M059J (cell line): ENCODE data around the gene RNU5B-1. TPM values are rescaled to one million over a fixed set of nuclear protein-coding genes. Genes with fewer than 3 reads are reported as not detected.

Experiments used
- DNase-seq: peaks from one replicate; pipeline ENCODE4 v3.0.0-alpha.2; 2012; ENCODE audit warnings: low read depth
- total RNA-seq: library from RNA; depleted of rRNA; stranded (reverse); fragments of >200 nt; shearing (Covaris generic); gene quantifications from 2 replicates; pipeline ENCODE4 v1.2.3, GENCODE V29; 2014

The RNU5B-1 gene
- total RNA-seq, 1 experiment from 2014 or later, result not detected

DNA sequence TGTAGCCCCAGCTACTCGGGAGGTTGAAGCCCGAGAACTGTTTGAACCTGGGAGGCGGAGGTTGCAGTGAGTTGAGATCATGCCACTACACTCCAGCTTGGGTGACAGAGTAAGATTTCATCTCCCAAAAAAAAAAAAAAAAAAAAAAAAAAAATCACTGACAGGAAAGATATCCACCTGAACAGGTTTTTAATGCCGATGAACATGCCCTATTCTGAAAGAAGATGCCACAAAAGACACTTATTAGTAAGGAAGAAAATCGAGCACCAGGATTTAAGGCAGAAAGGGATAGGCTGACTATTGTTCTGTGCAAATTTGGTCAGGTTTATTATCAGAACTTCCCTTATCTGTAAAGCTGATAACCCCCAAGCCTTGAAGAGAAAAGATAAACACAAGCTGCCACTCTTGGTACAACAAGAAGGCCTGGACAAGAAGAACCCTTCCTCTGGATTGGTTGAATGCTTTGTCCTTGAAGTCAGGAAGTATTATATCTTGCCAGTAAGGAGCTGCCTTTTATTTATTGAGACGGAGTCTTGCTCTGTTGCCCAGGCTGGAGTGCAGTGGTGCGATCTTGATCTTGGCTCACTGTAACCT lies 15.1 kb upstream of the RNU5B-1 start:
- DNase-seq, result no peak

DNA sequence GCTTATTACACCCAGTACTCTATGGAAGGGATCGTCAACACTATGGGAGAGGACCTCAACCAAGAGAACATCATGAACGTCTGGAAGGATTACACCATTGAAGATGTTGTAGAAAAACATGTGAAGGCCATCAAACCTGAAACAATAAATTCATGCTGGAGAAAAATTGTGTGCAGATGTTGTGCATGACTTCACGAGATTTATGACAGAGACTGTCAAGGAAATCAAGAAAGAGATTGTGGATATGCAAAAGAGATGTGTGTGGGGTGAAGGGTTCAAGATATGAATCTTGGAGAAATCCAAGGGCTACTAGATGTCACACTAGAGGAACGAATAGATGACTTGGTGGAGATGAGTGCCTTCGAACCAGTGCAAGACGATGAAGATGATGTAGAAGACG lies 14.2 kb upstream of the RNU5B-1 start:
- no peak for DNase-seq

DNA sequence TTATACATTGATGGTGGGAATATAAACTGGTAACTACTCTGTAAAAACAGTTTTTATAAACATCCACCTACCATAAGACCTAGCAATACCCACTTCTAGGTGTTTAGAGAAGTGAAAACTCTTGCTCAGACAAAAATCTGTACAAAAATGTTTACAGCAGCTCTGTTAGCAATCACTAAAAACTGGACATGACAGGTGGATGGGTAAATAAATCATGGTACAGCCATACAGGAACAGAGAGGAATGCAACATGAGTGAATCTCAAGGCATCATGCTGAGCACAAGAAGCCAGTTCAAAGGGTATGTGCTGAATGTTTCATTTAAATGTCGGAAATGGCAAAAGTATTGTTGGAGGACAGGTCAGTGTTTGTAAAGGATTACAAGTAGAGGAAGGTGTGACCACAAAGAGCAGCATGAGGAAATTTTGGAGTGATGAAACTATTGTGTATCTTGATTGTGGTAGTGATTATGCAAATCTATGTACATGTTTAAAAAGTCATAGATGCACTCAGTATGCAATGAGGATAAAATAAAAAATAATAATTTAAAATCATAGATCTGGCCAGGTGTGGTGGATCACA lies 11.4 kb upstream of the RNU5B-1 start:
- no peak for DNase-seq

DNA sequence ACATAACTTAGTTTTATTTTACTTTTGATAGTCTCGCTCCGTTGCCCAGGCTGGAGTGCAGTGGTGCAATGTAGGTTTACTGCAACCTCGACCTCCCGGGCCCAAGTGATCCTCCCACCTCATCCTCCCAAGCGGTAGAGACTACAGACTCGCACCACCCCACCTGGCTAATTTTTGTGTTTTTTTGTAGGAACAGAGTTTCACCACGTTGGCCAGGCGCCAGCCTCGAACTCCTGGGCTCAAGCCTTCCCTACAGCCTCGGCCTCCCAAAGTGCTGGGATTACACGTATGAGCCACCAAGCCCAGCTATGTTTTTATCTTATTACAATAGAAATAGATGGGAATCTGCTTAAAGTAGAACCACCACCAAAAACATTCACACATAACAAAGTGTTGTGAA lies 5.7 kb upstream of the RNU5B-1 start:
- no peak for DNase-seq

DNA sequence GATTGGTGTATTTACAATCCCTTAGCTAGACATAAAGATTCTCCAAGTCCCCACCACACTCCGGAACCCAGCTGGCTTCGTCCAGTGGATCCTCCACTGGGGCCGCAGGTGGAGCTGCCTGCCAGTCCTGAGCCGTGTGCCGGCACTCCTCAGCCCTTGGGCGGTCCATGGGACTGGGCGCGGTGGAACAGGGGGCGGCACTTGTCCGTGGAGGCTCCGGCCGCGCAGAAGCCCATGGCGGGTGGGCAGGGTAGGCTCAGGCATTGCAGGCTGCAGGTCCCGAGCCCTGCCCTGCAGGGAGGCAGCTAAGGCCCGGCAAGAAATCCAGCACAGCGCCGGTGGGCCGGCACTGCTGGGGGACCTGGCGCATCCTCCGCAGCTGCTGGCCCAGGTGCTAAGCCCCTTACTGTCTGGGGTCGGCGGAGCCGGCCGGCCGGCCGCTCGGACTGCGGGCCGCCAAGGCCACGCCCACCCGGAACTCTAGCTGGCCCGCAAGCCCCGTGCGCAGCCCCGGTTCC lies 3.5 kb upstream of the RNU5B-1 start:
- DNase-seq, result no peak

DNA sequence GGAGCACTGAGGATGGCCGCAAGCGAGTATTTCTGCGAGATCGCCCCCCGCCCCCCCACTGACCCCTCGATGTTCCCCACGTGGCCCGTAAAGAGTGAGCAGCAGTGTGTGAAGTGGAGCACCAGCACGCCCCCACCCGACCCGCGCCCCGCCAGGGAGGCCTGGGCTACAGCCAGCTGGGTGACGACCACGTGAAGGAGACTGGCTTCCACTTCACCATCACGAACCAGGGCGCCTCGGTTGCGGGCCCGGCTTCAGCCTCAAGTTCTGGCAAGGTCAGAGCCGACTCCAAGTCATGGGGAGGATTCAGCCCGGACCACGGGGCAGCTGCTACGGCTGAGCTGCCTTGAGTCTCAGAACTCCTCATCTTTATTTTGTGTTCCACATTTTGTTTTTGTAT lies 2.4 kb upstream of the RNU5B-1 start:
- DNase-seq, result no peak

DNA sequence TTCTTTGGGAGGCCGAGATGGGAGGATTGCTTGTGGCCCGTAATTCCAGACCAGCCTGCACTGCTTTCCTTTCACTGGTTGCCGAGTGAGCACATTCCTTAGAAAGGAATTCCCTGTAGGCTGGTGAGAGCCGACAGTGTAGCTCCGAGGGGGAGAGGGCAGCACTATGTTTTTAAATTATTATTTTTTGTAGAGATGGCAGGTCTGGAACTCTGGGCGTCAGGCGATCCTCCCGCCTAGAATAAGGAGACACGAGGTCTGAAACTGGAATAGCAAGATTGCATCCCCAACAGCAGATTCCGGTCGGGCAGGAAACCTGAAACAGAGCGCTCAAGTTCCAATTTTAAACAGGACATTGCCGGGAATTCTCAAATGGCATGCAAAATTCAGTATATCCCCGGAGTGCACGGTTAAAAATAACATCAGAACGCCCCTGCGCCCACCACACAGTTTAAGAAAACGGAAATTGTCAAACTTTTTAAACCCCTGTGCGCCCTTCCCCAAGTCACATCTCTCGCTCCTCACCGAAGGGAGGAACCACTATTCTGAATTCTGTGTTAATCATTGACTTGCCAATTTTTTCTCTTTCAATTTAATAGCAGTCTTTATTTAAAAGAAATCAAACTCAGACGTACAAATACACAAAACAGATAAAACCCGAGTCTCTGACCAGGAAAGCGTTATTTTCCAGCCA lies 643 bp upstream of the RNU5B-1 start:
- peak; percentile 53 for DNase-seq

DNA sequence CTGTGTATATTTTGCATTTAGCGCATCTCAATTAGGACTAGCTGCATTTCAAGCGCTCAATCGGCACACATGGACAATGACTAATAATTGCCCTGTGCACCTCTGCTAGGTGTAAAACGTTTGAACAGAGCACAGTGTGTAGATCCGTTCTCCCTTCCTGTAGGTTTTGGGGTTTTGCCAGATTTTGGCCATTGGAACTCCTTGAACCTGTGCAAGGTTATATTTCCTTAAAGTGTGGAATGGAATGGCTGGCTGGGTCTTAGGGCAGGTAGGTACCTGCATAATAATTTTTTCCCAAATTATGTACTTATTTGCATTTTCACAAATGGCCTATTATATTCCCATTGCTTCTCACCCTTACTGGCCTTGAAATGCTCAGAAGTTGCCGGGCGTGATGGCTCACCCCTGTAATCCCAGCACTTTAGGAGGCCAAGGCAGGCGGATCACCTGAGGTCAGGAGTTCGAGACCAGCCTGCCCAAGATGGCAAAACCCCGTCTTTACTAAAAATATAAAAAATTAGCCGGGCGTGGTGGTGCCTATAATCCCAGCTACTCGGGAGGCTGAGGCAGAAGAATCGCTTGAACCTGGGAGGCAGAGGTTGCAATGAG lies 777 bp downstream of the RNU5B-1 start:
- DNase-seq, result no peak

DNA sequence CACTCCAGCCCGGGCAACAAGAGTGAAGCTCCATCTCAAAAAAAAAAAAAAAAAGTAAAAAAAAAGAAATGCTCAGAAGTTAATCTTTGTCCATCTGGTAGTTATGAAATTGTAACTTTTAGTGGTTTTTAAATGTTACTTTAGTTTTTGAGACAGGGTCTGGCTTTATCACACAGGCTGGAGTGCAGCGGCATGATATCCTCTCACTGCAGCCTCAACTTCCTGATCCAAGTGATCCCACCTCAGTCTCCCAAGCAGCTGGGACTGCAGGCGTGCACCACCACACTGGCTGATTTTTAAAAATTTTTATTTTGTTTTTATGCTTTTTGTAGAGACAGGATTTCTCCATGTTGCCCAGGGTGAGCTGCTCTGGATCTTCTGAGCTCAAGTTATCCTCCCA lies 1.3 kb downstream of the RNU5B-1 start:
- no peak for DNase-seq

DNA sequence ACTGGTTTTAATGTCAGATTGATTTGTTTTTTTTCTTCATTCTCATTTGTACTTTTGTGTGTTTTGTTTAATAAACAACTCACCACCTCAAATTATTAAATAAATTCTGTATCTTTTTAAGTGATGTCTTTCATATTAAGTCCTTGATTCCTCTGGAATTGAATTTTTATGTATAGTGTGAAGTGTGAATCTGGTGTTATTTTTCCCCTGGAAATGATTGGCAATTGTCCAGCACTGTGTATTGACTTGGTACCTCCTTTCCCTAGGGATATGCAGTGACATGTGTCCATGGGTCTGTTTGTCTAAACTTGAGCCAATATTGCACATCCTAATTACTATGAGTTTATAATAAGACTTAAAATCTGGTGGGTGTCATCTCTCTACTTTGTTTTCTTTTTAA lies 2.1 kb downstream of the RNU5B-1 start:
- no peak for DNase-seq

DNA sequence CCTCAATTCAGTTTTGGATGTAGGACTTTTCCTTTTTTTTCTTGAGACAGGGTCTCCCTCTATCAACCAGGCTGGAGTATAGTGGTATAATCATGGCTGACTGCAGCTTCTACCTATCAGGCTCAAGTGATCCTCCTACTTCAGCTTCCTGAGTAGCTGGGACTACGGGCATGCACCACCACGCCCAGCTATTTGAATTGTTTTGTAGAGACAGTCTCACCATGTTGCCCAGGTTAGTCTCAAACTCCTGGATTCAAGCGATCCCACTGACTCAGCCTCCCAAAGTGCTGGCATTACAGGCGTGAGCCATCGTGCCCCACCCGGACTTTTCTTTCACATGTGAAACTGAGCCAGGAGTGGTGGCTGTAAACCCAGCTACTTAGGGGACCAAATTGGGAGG lies 3.5 kb downstream of the RNU5B-1 start:
- no peak for DNase-seq

DNA sequence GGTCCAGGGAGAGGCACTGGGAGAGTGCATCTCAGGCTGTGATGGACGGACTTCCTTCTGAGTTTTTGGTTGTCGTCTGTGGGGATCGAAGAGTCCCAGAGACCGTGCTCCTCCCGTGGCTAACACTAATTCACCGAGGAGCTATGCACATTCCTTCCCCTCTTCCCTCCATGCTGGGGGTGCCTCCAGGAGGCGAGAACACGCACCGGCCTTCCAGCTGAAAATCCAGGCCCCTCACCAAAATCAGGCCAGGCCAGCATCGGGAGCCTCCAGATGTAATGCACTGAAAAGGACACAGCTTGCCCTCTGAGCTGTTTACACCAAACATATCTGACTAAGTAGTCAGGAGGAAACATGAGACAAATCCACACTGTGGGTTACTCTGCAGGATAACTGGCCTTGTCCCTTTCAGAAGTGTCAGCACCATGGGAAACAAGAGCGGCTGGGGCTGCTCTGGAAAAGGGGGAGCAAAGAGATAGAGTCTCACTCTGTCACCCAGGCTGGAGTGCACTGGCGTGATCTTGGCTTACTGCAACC lies 5.5 kb downstream of the RNU5B-1 start:
- no peak for DNase-seq

DNA sequence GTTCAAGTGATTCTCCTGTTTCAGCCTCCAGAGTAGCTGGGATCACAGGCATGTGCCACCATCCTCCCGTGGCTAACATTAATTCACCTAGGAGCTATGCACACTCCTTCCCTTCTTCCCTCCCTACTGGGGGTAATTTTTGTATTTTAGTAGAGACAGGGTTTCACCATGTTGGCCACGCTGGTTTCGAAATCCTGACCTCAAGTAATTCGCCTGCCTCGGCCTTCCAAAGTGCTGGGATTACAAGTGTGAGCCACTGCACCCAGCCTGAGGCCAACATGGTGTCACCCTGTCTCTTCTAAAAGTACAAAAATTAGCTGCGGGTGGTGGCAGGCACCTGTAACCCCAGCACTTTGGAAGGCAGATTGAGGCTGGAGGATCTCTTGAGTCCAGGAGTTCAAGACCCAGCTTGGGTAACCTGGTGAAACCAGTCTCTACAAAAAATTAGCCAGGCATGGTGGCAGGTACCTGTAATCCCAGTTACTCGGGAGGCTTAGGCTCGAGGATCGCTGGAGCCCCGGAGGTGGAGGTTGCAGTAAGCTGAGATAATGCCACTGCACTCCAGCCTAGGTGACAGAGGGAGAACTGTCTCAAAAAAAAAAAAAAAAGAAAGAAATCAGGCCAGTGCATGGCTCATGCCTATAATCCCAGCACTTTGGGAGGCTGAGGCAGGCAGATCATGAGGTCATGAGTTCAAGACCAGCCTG lies 6.1 kb downstream of the RNU5B-1 start:
- no peak for DNase-seq

DNA sequence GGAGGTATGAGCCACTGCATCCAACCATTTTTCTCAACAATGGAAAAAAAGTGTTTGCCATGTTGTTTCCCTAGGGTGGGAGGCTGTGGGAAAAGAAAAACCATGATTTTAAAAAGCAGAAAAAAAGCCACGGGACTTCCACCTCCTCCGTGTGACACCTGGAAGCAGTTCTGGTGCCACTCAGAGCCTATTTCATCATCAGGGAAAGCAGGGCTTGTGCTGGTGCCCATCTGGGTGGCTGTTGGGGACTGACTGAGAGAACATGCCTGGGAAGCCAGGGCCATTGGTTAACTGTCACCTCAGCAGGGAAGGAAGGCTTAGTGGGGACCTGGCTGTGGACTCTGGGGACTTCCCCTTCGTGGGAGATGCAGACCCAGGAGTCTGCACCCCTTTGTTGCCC lies 7.3 kb downstream of the RNU5B-1 start:
- no peak for DNase-seq

DNA sequence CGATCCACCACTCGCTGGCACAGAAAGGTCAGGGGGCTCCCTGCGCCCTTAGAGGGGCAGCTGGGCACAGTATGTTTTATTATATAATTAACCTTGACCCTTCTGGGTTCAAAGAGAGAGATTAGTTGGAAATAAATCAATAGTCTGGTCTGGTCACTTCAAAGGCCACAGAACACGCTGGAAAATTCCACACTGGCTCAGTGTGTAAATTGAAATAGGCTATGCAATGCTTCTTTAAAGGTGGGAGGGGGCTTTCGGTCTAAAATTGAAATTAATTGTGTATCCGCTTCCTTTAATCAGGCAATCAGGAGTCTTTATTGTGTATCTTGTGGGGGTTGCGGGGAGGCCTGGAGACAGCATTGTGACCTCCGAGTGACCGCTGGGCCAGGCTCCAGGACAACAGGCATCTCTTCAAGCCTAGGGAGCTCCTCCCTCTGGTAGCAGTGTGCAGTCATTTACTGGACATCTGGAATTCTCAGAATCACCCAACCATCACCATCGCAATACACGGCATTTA lies 8.0 kb downstream of the RNU5B-1 start:
- no peak for DNase-seq

DNA sequence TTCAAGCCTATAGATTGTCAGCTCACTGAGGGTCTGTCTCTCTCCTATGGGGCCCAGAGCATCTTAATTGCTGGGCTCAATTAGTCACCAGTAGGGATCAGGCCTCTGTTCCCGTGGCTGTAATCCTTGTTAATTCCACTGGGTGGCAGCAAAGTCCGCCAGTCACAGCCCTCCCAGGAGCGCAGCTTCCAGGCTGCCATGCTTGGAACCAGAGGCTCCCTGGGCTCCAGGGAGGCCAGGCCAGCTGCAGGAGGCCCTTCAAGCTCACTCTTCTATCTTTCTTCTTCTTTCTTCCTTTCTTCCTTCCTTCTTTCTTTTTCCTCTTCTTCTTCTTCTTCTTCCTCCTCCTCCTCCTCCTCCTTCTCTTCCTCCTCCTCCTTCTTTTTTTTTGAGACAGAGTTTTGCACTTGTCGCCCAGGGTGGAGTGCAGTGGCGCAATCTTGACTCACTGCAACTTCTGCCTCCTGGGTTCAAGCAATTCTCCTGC lies 14.4 kb downstream of the RNU5B-1 start:
- DNase-seq, result peak; percentile 72

DNA sequence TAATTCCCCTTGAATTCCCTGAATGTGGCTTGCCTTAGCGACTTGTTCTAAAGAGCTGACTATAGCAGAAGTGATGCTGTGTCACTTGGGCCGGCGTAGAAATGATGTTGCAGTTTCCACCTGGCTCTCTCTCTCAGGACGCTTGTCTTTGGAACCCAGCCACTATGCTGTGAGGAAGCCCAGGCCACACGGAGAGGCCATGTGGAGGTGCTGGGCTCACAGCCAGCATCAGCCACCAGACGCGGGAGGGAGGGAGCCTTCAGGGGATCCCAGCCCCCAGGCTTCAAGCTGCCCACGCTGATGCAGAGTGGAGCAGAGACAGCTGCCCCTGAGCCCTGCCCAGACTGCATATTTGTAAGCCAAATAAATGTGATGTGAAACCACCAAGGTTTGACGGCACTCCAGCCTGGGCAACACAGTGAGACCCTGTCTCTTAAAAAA lies 18.6 kb downstream of the RNU5B-1 start:
- DNase-seq, result peak; percentile 67

DNA sequence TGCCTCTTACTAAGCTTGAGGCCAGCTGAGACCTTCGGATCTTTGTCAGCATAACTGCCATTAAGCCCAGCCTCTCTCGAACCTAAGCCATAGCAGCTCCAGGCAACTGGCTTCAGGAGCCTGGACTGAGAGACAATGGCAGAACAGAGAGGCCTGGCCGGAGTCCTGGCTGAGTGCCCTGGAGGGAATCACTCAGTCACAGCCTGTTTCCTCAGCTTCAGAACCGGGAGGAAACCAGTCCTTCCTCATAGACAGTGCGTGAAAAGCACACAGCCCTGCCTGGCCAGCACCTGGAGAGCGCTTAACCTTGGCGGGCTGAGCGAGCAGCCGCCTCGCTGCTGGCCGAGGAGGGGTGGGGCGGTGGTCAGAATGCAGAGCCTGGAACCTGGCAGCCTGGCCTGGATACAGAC lies 21.6 kb downstream of the RNU5B-1 start:
- DNase-seq, result peak; percentile 30

DNA sequence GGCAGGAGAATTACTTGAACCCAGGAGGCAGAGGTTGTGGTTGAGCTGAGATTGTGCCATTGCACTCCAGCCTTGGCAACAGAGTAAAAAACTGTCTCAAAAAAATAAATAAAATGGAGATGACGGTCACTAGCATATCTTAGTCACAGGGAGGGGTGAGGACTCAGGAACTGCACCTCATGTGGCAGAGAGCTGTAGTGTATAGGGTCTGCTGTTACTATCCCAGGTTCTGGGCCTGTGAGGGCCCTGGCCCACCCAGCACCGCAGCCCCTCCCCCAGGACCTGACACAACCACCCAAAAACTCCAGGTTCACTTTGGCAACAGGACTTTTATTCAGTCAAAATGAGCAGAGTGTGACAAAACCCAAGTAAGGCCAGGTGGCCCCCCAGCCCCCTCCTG lies 22.3 kb downstream of the RNU5B-1 start:
- DNase-seq, result no peak

DNA sequence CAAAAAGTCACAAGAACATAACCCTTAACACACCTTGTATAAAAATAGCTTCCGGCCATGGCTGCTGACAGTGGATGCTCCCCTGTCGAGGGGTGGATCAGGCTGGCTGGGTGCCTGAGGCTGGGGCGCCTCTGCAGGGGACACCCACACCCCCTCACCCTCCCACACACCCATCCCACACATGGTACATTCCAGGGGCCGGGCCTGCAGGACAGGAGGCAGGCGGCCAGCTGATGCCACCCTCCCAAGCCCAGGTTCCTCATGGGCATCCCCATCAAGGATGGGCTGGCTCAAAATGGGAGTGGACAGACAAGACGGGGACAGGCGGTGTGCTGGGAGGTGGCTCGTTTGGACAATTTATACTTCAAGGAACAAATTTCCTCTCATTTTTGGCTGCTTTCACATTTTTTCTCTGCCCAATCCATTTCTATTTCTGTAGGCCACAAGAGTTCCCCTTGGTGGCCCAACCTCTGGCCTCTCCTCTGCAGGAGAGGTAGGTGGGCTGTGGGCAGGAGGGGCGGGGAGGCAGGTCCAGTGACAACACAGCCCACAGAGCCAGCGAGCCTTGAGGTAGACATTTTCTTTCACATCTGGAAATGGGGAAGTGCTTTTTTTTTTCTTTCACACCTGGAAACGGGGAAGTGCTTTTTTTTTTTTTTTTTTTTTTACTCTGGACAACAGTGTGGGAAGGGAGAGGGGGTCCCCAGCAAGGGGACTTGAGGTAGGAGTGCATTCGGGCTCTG lies 23.3 kb downstream of the RNU5B-1 start:
- DNase-seq, result no peak
